HT1080 (cell line): ENCODE measurements around the gene GNB1L. TPM values are rescaled to one million over a fixed set of nuclear protein-coding genes. Genes with fewer than 3 reads are reported as not detected.

Source experiments
- DNase-seq: peaks from one replicate; pipeline ENCODE4 v3.0.0-alpha.2; 2015; ENCODE audit warnings: low read depth
- total RNA-seq: library from RNA; depleted of rRNA; stranded (reverse); fragments of >200 nt; shearing (Covaris generic); gene quantifications from 2 replicates; pipeline ENCODE4 v1.2.3, GENCODE V29; 2014; rRNA removed

GNB1L gene
- total RNA-seq, 1 experiment from 2014 or later: 10.5 TPM

- no peak for DNase-seq
Measured at GRCh38 chr22:19738664-19739447, 115.8 kb downstream of the GNB1L start.

- DNase-seq: no peak
Measured at GRCh38 chr22:19737846-19738663, 116.6 kb downstream of the GNB1L start.

GRCh38 chr22:19735665-19736510 is 118.8 kb downstream of the GNB1L start:
- DNase-seq: no peak

- DNase-seq: no peak
Measured at GRCh38 chr22:19734837-19735382, 119.8 kb downstream of the GNB1L start.

GRCh38 chr22:19734163-19734562 is 120.5 kb downstream of the GNB1L start:
- no peak for DNase-seq

GRCh38 chr22:19733755-19734154 is 120.9 kb downstream of the GNB1L start:
- DNase-seq: no peak

Other genes with a start within 250 kb of the GNB1L start
- 2.3 and 2.8 TPM in 2 replicates for gene SEPTIN5, start 140.4 kb downstream of the GNB1L start, total RNA-seq
- gene GP1BB, start 131.3 kb downstream of the GNB1L start, total RNA-seq: not detected in 2 replicates
- gene TBX1, start 94.1 kb downstream of the GNB1L start, total RNA-seq: 0.14 and 0.17 TPM in 2 replicates
- 8.8 and 13.0 TPM in 2 replicates for gene RTL10, start within 50 bp of the GNB1L start, total RNA-seq
- gene COMT, start 86.9 kb upstream of the GNB1L start, total RNA-seq: 154 and 165 TPM in 2 replicates
- 94.5 and 120 TPM in 2 replicates for gene TXNRD2, start 86.9 kb upstream of the GNB1L start, total RNA-seq
- gene ARVCF, start 161.9 kb upstream of the GNB1L start, total RNA-seq: 3.7 and 8.4 TPM in 2 replicates
- gene TANGO2, start 166.2 kb upstream of the GNB1L start, total RNA-seq: 17.2 and 18.8 TPM in 2 replicates
- gene DGCR8, start 225.4 kb upstream of the GNB1L start, total RNA-seq: 22.9 and 25.9 TPM in 2 replicates